ENCODE data around the gene FGD3.
A peak's percentile ranks its signal among the peaks of the same experiment; 100 is the strongest.

The FGD3 gene

DNA sequence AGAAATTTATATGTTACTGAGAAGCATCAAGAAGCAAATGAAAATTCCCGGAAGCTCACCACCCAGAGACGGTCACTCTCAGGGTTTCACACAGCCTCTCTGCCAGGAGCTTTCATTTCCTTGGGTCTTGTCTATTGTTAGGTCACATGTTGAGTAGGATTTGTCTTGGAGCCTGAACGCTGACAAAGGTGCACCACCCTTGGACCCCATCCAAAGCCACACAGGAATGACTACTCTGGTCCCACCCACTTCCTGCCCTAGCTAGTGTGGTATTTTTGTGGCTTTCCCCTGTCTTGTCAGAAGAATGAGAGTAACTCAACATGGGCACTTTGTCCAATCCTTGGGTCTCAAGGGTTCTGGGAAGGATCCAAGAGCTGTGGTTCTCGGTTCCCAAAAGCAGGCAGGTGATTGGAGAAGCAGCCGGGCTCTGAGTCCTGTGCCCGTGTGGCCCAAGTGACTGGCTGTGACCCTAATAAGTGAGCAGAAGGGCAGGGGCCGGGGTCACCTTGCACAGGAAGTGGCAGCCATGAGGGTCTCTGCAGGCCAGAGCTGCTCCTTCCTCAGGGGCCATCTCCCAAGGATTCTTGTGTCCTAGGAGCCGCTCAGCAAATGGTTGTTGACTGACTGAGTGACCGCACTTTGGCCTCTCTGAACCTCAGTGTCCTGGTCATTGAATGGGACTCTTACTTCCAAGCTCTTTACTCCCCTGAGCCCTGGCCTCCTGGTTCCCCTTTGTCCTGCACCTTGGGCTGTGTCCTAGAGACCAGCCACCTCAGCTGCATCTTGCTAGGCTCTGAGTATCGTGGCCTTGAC, 6.9 kb downstream of the FGD3 start:
- DNase-seq (ENCODE audit: low spot score): peak; percentile 92

GRCh38 chr9:92954886-92955285, 7.6 kb downstream of the FGD3 start:
- DNase-seq (ENCODE audit: low spot score): no peak

DNA sequence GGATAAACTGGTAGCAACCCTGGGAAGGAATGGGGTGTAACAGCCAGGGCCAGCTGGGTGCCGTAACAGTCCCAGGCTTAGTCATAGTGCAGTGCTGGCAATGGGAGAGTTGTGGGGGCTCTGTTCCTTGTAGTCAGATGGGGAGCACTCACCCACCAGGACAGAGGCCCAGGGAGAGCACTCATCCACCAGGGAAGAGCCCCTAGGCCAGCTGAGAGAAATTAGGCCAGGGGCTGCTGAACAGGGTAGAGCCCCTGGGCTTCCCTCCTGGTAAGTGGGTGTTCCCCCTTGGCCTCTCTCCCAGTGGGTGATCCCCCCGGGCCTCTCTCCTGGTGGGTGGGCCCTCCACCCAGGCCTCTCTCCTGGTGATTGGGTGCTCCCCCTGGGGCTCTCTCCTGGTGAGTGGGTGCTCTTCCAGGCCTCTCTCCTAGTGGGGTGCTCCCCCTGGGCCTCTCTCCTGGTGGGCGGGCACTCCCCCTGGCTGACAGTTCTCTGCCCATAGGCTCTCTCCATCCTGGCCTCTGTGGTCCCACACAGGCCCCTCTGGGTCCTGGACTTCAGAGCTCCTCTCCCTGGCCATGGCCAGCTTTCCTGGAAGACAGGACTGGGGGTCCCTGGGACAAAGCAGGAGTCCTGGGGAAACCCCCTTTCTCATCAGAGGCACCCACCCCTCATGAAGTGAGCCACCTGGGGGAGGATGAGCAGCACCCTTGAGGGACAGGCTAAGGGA, 13.4 kb downstream of the FGD3 start:
- DNase-seq (ENCODE audit: low spot score): no peak

DNA sequence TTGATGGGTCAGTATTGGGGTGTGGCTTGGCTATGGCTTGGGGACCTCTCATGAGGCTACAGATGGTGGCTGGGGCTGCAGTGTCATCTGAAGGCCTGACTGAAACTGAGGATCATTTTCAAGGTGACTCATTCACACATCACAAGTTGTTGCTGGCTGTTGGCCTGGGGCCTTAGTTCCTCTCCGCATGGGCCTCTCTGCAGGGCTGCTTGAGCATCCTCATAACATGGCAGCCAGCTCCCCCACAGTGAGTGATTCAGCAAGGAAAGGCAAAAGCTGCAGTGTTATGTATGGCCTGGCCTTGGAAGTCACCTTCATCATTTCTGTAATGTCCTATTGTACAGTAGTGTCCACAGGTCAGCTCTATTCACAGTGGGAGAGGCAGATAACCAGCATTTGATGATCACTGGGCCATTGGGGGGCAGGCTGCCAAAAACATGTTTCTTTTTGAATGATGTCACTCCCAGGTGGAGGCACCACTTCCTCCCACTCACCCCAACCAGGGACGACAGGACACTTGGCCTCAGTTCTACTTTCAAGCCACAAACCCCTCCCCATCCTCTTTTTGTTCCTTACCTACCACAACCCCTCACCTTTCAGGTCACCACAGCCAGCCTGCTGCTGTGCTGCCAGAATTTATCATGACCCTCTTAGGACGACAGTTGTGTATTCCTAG, 14.4 kb downstream of the FGD3 start:
- DNase-seq (ENCODE audit: low spot score): no peak

DNA sequence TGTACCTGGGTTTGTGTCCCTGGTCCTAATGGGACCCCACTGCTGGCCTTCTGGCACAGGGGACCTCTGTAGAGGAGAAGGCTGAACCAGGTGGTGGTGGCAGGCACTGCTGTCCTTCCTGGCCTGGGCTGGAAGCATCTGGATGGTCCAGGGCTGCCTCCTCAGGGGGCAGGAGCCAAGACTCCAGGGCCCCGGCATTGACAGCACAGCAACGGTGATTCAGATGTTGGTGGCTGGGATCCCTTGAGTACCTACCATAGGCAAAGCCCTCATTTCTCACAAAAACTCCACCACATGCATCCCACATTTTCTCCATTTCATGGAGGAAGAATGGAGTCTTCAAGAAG, 15.0 kb downstream of the FGD3 start:
- DNase-seq (ENCODE audit: low spot score): no peak

DNA sequence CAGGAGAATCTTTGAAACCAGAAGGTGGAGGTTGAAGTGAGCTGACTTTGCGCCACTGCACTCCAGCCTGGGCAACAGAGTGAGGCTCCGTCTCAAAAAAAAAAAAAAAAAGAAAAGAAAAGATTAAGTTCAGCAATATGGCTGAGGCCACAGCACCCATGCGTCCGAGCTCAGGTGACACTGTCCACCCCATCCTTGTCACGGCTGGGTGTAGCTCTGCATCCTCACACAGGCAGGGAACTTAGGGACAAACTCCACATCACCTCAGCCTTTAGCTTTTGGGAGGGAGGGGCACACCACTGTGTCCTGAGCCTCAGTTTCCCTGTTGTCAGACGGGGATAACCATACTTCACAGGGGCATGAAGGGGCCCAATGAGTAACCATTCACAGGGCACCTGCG, 15.5 kb downstream of the FGD3 start:
- no peak for DNase-seq (ENCODE audit: low spot score)

DNA sequence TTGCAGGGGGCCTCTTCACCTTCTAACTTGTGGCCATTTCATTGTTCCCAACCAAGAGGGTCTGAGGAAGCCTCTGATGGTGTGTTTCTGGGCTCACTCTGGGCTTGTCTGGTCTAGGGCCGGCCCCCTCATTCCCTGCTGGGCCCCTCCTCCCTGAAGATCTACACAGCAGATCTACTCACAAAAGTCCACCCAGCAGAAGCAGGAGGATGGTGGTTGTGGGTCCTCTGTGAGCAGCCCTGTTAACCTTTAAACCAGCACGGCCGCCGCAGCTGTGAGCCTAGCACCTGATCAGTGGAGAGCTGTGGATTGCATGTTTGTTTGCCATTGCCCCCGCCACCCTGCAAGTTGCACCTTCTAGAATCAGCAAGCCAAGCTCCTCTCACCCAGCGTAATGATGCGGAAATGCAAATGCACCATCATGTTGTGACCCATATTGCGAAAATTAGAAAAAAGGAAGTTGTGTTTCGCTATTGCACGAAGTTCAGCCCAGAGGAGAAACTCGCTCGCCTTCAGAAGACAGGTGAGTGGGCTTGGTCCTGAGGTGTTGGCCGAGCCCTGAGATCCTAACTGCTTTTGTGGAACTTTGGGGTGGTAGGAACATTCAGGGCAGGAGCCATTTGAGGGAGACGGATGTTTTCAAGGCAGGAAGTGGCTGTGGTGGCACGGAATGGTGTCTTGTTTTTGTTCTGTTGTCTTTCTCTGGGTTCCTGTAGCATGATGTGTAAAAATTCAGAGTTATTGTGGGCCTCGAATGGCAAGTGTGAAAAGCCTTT, 16.7 kb downstream of the FGD3 start:
- DNase-seq (ENCODE audit: low spot score): peak; percentile 75

DNA sequence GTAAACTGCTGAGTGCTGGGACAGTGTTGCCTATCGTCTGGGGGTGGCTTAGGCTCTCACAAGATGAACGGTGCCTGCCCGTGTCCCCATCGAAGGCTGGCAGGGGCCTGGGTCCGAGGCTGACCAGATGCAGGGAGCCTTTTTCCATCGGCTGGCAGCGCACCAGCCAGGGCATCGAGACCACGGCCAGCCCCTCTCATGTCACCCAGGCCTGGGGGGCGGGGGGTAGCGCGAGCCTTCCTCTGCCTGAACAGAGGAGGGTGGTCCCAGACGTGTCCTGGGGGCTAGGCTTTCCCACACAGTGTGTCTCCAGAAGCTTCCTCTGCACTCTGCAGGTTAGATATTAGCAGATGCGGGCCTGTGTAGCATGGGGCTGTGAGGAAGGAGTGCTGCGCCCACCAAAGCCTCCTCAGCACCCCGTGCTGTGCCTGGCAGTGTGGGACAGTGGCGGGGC, 17.3 kb downstream of the FGD3 start:
- no peak for DNase-seq (ENCODE audit: low spot score)

- DNase-seq (ENCODE audit: low spot score): no peak
Observed at GRCh38 chr9:92965061-92965758, 17.9 kb downstream of the FGD3 start.

DNA sequence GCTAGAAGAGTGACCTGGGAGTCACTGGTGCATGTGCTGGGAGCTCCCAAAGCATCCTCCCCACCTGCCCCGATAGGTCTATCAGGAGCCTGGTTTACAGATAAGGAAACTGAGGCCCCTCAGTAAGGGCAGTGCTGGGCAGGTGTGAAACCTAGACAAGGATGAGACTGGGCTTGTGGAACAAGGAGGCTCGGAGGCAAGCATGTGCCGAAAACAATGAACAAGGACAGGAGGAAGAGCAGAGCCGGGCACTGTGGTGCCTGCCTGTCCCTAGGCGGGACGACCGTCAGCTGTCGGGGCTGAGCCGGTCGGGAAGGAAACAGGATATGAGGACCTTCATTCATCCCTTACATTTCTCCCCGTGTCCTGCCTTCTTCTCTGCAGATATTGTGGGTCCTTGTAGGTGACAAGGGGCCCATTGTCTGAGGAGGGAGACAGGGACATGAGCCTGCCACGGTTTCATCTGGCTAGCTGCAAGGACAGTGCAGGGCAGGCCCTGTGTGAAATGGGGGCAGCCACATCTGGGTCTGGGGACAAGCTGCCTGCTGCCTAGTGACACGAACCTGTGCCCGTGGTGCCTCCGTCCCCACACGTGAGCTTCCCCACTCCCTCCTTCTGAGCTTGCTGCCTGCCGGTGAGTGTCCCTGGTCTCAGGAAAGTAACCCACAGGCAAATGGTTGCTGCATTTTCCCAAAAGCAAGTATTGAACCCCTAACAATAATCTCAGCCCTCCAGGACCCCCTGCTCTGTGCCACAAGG, 18.6 kb downstream of the FGD3 start:
- no peak for DNase-seq (ENCODE audit: low spot score)

- no peak for DNase-seq (ENCODE audit: low spot score)
Observed at GRCh38 chr9:92966518-92966800, 19.1 kb downstream of the FGD3 start.

- DNase-seq (ENCODE audit: low spot score): no peak
Observed at GRCh38 chr9:92968081-92968480, 20.8 kb downstream of the FGD3 start.

DNA sequence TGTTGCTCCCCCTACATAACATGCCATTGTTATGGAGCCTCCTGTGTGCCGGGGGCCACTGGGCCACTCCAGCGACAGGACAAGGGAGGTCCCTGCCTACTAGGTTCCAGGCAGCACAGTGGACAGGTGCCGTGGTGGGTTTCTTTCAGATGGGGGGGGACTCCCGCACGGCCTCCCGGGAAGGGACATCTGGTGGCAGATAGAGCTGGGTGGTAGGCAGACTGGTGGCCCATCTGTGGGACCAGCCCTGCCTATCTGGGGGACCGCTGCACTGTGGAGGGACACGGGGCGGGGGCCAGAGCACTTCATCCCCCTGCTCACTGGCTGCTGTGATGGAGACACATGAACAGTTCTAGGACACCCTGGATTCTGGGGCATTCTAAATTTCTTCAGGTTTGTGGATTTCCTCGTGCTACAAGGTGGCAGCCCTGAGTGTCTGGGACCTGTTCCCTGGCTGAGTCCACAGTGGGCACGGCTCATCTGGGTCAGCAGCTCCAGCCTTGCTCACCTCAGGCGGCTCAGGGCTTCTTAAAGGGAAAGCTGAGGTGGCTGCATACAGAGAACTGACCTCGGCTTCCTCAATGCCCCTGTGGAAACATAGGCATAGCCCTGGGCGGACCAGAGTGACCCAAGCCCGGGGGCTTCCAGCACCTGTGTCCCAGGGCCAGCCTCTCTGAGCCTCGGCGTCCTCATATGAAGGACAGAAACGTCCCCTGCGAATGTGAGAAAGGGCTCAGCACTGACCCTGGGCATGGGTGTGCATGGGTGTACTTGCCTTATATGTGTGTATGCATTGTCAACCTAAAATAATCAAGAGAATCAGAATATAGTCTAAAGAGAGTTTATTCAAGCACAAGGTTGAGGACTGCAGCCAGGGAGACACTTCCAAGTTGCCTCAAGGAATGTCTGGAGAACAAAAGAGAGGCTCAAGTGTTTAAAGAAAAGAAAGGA, 22.5 kb downstream of the FGD3 start:
- no peak for DNase-seq (ENCODE audit: low spot score)

DNA sequence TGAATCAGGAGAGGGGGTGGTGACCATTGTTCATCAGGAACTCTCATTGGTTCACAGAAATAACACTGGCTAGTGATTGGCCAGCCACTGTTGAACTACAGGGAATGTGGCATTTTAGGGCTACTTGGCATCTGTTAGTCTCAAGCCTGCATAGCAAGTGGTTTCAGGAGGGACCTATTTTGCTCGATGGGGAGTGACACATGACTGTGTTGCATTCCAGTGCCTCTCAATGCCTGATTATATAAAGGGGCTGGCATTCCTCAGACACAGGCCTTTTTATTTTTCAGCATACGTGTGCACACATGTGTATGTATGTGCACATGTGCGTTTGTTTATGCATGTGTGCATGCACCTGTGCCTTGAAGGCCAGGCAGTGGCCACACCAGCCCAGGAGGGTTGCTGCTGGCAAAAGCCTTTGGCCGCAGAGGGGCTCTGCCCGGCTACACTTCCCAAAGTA, 23.2 kb downstream of the FGD3 start:
- no peak for DNase-seq (ENCODE audit: low spot score)

DNA sequence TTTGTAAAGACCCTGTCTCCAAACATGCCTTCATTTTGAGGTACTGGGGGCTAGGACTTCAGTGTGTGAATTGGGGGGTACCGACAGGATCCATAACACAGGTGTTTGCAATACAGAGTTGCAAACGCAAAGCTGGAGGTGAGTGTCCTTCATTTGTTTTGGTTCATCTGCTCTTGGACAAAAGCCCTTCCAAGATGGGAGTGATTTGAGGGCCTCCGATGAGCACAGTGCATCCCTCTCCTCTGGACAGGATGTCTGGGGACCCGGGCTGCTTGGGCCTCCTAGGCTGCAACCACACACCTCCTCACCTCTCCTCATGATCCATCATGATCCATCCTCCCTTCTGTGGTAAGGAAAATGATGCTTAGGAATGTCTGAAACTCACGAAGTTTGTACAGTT, 23.8 kb downstream of the FGD3 start:
- no peak for DNase-seq (ENCODE audit: low spot score)

DNA sequence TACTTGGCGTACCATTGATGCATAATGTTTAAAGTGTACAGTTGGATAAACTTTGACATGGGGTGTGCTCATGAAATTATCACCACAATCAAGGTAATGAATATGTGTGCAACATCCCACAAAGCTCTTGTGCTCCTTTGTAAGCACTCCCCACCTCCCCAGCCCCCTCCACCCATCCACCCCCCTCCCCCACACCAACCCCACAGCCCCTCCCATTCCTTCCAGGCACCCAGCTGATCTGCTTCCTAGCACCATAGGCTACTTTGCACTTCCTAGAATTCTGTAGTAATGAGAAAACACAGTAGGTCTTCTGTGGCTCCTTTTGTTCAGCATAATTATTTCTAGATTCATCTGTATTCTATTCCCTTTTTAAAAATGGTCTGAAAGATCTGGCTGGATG, 24.5 kb downstream of the FGD3 start:
- no peak for DNase-seq (ENCODE audit: low spot score)

- DNase-seq (ENCODE audit: low spot score): no peak
Observed at GRCh38 chr9:92973700-92974099, 26.4 kb downstream of the FGD3 start.

- DNase-seq (ENCODE audit: low spot score): no peak
Observed at GRCh38 chr9:92974161-92974661, 26.9 kb downstream of the FGD3 start.

Measured in CD4-positive, alpha-beta T cell treated with Interleukin-15 for 4 hours (primary cell).